ENCODE measurements around the gene CARMIL1.

DNA sequence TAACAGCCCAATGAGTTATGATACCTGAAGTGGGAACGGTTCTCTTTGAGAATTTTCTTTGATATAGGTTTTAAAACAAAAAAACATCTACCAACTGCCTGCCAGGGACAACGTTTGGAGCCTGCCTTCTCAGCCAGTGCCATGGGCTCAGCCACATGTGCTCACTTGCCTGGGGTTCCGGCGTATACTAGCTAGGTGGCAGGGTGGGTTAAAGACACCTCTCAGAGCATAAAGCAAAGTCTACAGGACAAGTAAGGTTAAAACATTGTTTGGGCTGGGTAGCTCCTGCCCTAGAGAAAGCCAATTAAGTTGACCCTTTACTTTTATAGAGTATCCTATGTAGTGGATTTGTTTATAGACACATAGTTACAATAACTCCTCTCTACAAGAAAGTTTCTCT is 334.9 kb downstream of the CARMIL1 start:
- TF ChIP-seq, protein P1, sequence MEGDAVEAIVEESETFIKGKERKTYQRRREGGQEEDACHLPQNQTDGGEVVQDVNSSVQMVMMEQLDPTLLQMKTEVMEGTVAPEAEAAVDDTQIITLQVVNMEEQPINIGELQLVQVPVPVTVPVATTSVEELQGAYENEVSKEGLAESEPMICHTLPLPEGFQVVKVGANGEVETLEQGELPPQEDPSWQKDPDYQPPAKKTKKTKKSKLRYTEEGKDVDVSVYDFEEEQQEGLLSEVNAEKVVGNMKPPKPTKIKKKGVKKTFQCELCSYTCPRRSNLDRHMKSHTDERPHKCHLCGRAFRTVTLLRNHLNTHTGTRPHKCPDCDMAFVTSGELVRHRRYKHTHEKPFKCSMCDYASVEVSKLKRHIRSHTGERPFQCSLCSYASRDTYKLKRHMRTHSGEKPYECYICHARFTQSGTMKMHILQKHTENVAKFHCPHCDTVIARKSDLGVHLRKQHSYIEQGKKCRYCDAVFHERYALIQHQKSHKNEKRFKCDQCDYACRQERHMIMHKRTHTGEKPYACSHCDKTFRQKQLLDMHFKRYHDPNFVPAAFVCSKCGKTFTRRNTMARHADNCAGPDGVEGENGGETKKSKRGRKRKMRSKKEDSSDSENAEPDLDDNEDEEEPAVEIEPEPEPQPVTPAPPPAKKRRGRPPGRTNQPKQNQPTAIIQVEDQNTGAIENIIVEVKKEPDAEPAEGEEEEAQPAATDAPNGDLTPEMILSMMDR (IDR thresholded peaks at IDR 0.05; ENCODE audit: low read depth, low read length) = no peak
- no peak for TF ChIP-seq EZH2phosphoT487 (IDR thresholded peaks at IDR 0.05; ENCODE audit: low read depth)
